Measurements from ENCODE around the gene ZNF689.

The ZNF689 gene

DNA sequence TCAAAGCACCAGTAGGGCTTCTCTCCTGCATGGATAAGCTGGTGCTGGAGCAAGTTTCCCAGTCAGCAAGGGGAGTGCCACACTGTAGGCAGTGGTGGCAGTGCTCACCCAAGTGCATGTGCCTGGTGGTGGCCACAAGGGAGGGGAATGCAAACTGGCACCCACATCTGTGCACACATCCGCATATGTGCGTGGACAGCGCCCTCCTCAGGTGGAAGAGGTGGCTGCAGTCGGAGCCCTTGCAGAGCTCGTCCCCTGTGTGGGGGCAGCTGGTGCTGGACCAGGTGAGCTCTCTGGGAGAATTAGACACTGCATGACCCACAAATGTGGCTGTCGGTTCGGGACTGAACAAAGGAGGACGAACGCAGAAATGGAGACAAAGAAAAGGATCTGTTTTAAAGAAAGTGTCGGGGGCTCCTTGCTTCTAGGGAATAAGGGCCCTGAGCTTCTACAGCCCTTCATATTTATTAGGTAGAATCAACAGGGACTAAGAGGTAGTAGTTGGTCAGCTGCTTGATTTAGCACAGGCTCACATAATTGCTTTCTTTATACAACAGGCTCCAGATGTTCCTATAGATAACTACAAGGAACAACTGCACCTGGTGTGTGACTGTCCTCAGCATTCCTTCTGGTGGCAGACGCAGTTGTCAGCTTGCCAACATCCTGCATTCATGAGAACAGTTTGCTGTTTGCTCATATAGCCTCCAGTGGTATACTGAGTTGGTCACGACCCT, 5.3 kb upstream of the ZNF689 start:
- no peaks in the 10 kb centered on the region for H3K9me3 ChIP-seq (ENCODE audit: insufficient read depth, low read depth, low read length)
- H3K36me3 ChIP-seq (ENCODE audit: insufficient read depth, low read length), result no peaks in the 10 kb centered on the region
- H3K4me1 ChIP-seq (ENCODE audit: insufficient read depth, low read length), result no peaks in the 10 kb centered on the region
- 0 out of 2 replicates have a peak, but pooled peaks cover 5% of the 10 kb centered on the region for H3K27me3 ChIP-seq (ENCODE audit: insufficient read depth, low read length)
- H3K4me3 ChIP-seq (ENCODE audit: low read length), result no peak overlapping the region
- no peak overlapping the region for H3K27ac ChIP-seq (ENCODE audit: low read depth, low read length)
- H3K9ac ChIP-seq (ENCODE audit: low read depth, low read length), result no peak overlapping the region
- 59% methylated on average over 12 of the region's 12 CpGs for WGBS

DNA sequence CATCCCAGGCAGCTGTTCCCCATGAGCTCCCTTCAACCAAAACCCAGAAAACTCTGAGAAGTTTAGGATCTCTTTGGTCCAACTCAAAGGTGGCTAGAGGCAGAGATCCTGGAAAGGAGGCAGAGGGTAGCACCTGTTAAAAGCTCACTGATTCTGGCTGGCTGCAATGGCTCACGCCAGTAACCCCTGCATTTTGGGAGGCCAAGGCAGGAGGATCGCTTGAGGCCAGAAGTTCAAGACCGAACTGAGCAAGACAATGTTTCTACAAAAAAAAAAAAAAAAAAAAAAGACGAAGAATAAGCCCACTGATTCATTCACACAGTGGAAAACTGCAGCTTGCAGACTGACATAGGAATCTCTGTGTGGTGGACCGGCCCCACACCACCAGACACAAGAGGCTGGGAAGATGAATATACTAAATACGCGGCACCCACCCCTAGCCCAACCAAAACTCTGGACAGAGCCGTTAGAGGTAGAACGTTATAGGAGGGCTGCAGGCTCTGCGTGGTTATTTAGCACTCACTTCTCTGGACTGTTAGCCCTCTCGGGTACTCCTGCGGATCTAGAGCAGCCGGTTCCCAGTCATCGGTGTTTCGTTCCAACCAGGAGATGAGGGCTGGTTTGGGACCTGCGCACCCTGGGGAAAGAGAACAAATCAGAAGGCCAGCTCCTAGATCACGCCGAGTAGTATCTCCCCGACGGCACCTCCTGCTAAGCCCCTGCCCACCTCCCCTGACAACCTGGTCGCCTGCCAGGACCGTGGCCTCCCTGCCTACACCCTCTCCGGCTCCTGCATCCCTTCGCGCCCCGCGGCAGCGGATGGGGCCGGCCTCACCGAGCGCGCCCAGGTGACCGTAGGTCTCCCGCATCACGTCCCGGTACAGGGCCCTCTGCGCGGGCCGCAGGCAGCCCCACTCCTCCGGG, 925 bp downstream of the ZNF689 start:
- Histone ChIP-seq H3K9me3 (ENCODE audit: insufficient read depth, low read depth, low read length) (no peaks in the 10 kb centered on the region), H3K36me3 (ENCODE audit: insufficient read depth, low read length) (peaks cover 26% of the 10 kb centered on the region), H3K27ac (ENCODE audit: low read depth, low read length) (peak overlapping the region; percentile 91), H3K4me3 (ENCODE audit: low read length) (peak overlapping the region; percentile 84), H3K9ac (ENCODE audit: low read depth, low read length) (peak overlapping the region; percentile 97), H3K4me1 (ENCODE audit: insufficient read depth, low read length) (no peaks in the 10 kb centered on the region), H3K27me3 (ENCODE audit: insufficient read depth, low read length) (no peaks in the 10 kb centered on the region)
- WGBS, result 13% methylated on average over 38 of the region's 40 CpGs

DNA sequence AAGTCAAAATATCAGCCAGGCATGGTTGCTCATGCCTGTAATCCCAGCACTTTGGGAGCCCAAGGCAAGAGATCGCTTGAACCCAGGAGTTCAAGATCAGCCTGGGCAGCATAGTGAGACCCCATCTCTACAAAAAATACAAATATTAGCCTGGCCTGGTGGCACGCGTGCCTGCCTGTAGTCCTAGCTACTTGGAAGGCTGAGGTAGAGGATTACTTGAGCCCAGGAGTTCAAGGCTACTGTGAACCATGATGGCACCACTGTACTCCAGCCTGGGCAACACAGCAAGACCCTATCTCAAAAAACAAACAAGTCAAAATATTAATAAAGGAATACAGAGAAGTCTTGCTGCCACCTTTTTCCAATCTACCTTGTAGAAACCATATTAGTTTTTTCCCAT, 4.2 kb downstream of the ZNF689 start:
- H3K4me3 ChIP-seq (ENCODE audit: low read length), result no peak overlapping the region
- peaks cover 42% of the 10 kb centered on the region for H3K36me3 ChIP-seq (ENCODE audit: insufficient read depth, low read length)
- no peaks in the 10 kb centered on the region for H3K4me1 ChIP-seq (ENCODE audit: insufficient read depth, low read length)
- H3K9me3 ChIP-seq (ENCODE audit: insufficient read depth, low read depth, low read length), result no peaks in the 10 kb centered on the region
- no peak overlapping the region for H3K27ac ChIP-seq (ENCODE audit: low read depth, low read length)
- no peak overlapping the region for H3K9ac ChIP-seq (ENCODE audit: low read depth, low read length)
- 100% methylated on average over 3 of the region's 3 CpGs for WGBS
- no peaks in the 10 kb centered on the region for H3K27me3 ChIP-seq (ENCODE audit: insufficient read depth, low read length)

DNA sequence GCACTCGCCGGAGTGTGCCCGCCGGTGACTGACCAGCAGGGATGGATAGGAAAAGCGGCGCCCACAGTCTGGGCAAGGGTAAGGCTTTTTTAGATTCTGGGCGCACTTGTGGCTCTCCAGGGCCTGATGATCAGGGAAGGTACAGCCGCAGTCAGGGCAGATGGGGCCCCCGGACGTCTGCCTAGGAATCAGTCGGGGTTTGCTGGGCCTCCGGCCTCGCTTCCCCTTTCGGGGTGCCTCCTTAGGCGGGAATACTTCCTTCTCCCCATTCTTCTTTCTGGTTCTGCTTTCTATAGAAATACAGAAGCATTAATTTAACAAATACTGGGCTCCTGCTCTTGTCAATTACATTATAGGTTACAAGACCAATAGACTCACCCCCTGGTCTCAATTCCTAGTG, 5.0 kb downstream of the ZNF689 start:
- 93% methylated on average over 15 of the region's 15 CpGs for WGBS
- no peak overlapping the region for H3K4me3 ChIP-seq (ENCODE audit: low read length)
- no peak overlapping the region for H3K27ac ChIP-seq (ENCODE audit: low read depth, low read length)
- no peaks in the 10 kb centered on the region for H3K9me3 ChIP-seq (ENCODE audit: insufficient read depth, low read depth, low read length)
- no peaks in the 10 kb centered on the region for H3K27me3 ChIP-seq (ENCODE audit: insufficient read depth, low read length)
- no peak overlapping the region for H3K9ac ChIP-seq (ENCODE audit: low read depth, low read length)
- H3K36me3 ChIP-seq (ENCODE audit: insufficient read depth, low read length), result peaks cover 42% of the 10 kb centered on the region
- no peaks in the 10 kb centered on the region for H3K4me1 ChIP-seq (ENCODE audit: insufficient read depth, low read length)

DNA sequence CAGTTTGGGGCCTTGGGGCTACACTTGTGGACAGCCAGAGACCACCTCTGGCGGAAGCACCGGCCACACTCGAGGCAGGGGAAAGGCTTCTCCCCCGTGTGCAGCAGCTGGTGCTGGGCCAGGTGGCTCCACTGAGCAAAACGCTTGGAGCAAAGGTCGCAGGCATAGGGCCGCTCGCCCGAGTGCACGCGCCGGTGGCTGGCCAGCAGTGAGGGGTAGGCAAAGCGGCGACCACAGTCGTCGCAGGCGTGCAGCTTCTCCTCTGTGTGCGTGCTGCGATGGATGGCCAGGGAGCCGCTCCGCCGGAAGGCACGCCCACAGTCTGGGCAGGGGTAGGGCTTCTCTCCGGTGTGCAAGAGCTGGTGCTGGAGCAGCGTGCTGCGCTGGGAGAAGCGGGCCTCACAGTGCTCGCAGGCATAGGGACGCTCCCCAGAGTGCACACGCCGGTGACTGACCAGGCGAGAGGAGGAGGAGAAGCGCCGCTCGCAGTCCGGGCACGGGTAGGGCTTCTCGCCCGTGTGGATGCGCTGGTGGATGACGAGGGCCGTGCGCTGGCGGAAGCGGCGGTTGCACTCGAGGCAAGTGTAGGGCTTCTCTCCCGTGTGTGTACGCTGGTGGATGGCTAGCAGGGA, 5.8 kb downstream of the ZNF689 start:
- Histone ChIP-seq H3K4me1 (ENCODE audit: insufficient read depth, low read length) (no peaks in the 10 kb centered on the region), H3K27ac (ENCODE audit: low read depth, low read length) (no peak overlapping the region), H3K9me3 (ENCODE audit: insufficient read depth, low read depth, low read length) (no peaks in the 10 kb centered on the region), H3K4me3 (ENCODE audit: low read length) (no peak overlapping the region), H3K9ac (ENCODE audit: low read depth, low read length) (no peak overlapping the region), H3K27me3 (ENCODE audit: insufficient read depth, low read length) (no peaks in the 10 kb centered on the region), H3K36me3 (ENCODE audit: insufficient read depth, low read length) (peaks cover 42% of the 10 kb centered on the region)
- WGBS, result 96% methylated on average over 49 of the region's 49 CpGs

DNA sequence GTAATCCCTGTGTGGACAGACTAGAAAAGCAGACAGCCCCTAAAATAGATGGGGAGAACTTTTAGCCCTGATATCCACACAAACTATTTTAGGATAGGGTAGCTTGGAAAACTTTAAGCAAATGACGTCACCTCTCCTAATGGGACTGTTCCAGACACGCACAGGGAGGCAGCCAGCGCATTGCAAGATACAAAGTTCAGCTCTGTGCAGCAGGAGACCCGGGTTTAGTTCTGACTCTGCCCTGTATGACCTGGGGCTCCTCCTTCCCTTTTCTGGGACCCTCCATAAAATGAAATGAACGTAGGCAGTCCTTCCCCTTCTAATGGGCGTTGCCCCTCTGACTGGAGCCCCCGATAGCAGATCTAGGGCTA, 6.3 kb downstream of the ZNF689 start:
- Histone ChIP-seq H3K4me3 (ENCODE audit: low read length) (no peak overlapping the region), H3K27me3 (ENCODE audit: insufficient read depth, low read length) (no peaks in the 10 kb centered on the region), H3K36me3 (ENCODE audit: insufficient read depth, low read length) (peaks cover 42% of the 10 kb centered on the region), H3K4me1 (ENCODE audit: insufficient read depth, low read length) (no peaks in the 10 kb centered on the region), H3K9me3 (ENCODE audit: insufficient read depth, low read depth, low read length) (no peaks in the 10 kb centered on the region), H3K9ac (ENCODE audit: low read depth, low read length) (no peak overlapping the region), H3K27ac (ENCODE audit: low read depth, low read length) (no peak overlapping the region)
- WGBS, result 96% methylated on average over 7 of the region's 7 CpGs

DNA sequence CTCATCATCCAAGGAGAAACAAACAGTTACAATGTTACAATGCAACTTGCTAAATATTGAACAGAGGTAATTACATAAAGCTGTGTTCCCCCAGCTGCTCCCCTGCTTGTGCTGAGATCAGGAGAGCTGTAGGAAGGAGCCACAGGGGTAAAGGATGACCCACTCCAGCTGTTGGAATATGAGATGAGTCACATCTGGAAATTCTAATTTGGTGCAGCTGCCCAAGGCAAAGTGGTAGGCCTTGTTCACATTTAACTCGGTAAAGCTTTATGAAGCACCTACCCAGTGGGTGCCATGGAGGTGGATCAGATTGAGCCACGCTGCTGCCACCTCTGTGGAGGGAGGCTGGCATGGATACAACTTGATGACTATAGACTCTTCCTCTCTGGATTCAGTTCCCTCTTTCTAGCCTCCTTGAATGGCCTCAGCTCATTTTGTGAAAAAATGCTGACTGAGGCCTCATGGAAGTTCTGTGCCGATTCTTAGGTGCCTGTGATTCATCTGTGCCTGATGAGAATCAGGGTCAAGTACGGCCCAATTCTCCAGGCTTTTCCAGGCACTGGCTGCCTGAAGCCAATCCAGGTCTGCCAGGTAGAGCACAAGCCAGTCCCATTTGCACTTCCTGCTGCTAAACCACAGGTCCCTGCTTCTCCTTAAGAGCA, 7.4 kb downstream of the ZNF689 start:
- H3K9me3 ChIP-seq (ENCODE audit: insufficient read depth, low read depth, low read length), result no peaks in the 10 kb centered on the region
- no peak overlapping the region for H3K9ac ChIP-seq (ENCODE audit: low read depth, low read length)
- H3K27ac ChIP-seq (ENCODE audit: low read depth, low read length), result no peak overlapping the region
- no peaks in the 10 kb centered on the region for H3K27me3 ChIP-seq (ENCODE audit: insufficient read depth, low read length)
- 93% methylated on average over 4 of the region's 4 CpGs for WGBS
- no peak overlapping the region for H3K4me3 ChIP-seq (ENCODE audit: low read length)
- H3K4me1 ChIP-seq (ENCODE audit: insufficient read depth, low read length), result no peaks in the 10 kb centered on the region
- peaks cover 39% of the 10 kb centered on the region for H3K36me3 ChIP-seq (ENCODE audit: insufficient read depth, low read length)

DNA sequence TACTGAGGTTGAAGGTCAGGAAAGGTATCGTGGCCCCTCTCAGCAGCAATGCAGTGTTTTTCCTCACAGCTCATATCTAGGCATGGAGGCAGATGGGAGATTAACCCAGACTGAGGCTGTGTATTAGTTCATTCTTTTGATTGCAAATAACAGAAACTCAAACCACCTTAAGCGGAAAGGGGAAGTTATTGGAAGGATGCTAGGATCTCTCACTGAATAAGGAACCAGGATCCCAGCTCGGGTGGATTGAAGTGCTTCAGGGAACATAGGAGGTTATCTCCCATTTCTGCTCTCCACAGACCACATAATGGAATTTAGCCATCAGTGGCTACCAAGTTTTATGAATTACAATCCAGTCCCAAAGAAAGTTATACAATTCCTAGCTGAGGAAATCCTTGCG, 8.2 kb downstream of the ZNF689 start:
- Histone ChIP-seq H3K4me3 (ENCODE audit: low read length) (no peak overlapping the region), H3K9ac (ENCODE audit: low read depth, low read length) (no peak overlapping the region), H3K4me1 (ENCODE audit: insufficient read depth, low read length) (no peaks in the 10 kb centered on the region), H3K9me3 (ENCODE audit: insufficient read depth, low read depth, low read length) (no peaks in the 10 kb centered on the region), H3K36me3 (ENCODE audit: insufficient read depth, low read length) (peaks cover 37% of the 10 kb centered on the region), H3K27me3 (ENCODE audit: insufficient read depth, low read length) (no peaks in the 10 kb centered on the region), H3K27ac (ENCODE audit: low read depth, low read length) (no peak overlapping the region)
- 88% methylated on average over 3 of the region's 4 CpGs for WGBS

DNA sequence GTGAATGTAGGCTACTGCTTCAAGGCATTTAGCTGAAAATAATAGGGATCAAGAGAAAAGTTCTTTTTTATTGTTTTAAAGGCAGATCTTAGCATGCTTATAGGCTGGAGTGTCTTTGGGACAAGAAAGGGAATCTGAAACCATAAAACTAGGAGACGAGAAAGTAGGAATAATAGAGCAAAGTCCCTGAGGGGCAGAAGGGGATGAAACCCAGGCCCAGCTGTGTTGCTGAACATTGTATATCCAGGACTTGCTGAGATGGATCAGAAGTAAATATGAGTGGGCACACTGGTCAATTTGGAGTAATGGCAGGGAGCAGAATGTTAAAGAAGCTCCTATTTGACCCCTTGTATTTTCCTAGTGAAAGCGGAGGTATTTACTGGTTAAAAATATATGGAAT, 9.3 kb downstream of the ZNF689 start:
- Histone ChIP-seq H3K27ac (ENCODE audit: low read depth, low read length) (no peak overlapping the region), H3K4me1 (ENCODE audit: insufficient read depth, low read length) (no peaks in the 10 kb centered on the region), H3K9ac (ENCODE audit: low read depth, low read length) (no peak overlapping the region), H3K9me3 (ENCODE audit: insufficient read depth, low read depth, low read length) (no peaks in the 10 kb centered on the region), H3K27me3 (ENCODE audit: insufficient read depth, low read length) (no peaks in the 10 kb centered on the region), H3K36me3 (ENCODE audit: insufficient read depth, low read length) (peaks cover 29% of the 10 kb centered on the region), H3K4me3 (ENCODE audit: low read length) (no peak overlapping the region)
- 96% methylated on average over 2 of the region's 2 CpGs for WGBS

DNA sequence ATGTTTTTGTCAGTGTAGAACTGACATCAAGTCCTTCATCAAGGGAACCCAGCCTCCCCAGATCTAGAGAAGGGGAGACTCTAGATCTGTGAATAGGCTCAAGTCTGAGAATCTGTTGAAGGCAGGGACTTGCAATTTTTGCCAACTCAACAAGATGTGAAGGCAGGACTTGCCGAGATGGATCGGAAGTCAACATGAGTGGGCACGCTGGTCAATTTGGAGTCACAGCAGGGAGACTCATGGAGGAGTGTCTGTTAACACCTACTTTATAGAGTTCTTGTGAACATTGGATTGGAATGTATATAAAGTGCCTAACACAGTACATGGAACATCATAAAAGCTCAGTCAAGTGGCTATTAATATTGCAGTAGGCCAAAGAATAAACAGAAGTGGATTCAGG, 10.0 kb downstream of the ZNF689 start:
- 90% methylated on average over 3 of the region's 3 CpGs for WGBS
- Histone ChIP-seq H3K4me1 (ENCODE audit: insufficient read depth, low read length) (no peaks in the 10 kb centered on the region), H3K9me3 (ENCODE audit: insufficient read depth, low read depth, low read length) (no peaks in the 10 kb centered on the region), H3K36me3 (ENCODE audit: insufficient read depth, low read length) (peaks cover 25% of the 10 kb centered on the region), H3K9ac (ENCODE audit: low read depth, low read length) (no peak overlapping the region), H3K27ac (ENCODE audit: low read depth, low read length) (no peak overlapping the region), H3K4me3 (ENCODE audit: low read length) (no peak overlapping the region), H3K27me3 (ENCODE audit: insufficient read depth, low read length) (no peaks in the 10 kb centered on the region)

DNA sequence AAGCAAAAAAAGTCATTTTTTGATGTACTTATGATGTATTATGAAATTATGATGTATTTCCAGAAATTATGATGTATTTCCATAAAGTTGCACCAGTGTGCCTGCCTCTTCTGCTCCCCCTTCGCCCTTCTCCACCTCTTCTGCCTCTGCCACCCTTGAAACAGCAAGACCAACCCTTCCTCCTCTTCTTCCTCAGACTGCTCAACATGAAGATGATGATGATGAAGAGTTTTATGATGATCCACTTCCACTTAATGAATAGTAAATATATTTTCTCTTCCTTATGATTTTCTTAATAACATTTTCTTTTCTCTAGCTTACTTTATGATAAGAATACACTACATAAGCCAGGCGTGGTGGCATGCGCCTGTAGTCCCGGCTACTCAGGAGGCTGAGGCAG, 17.3 kb downstream of the ZNF689 start:
- Histone ChIP-seq H3K9ac (ENCODE audit: low read depth, low read length) (no peak overlapping the region), H3K27me3 (ENCODE audit: insufficient read depth, low read length) (no peaks in the 10 kb centered on the region)
- WGBS, result 95% methylated on average over 3 of the region's 4 CpGs

More for the DNA sequence above, 17.3 kb downstream of the ZNF689 start:
- Histone ChIP-seq H3K36me3 (ENCODE audit: insufficient read depth, low read length) (peaks cover 8% of the 10 kb centered on the region), H3K4me3 (ENCODE audit: low read length) (no peak overlapping the region), H3K27ac (ENCODE audit: low read depth, low read length) (no peak overlapping the region), H3K4me1 (ENCODE audit: insufficient read depth, low read length) (no peaks in the 10 kb centered on the region), H3K9me3 (ENCODE audit: insufficient read depth, low read depth, low read length) (no peaks in the 10 kb centered on the region)
